ENCODE measurements around the gene CLSTN2. TPM values are rescaled to one million over a fixed set of nuclear protein-coding genes. Genes with fewer than 3 reads are reported as not detected.

CLSTN2 gene
- total and polyA plus RNA-seq, 8 donors = 0.31 to 1.1 (median 0.61) TPM

DNA sequence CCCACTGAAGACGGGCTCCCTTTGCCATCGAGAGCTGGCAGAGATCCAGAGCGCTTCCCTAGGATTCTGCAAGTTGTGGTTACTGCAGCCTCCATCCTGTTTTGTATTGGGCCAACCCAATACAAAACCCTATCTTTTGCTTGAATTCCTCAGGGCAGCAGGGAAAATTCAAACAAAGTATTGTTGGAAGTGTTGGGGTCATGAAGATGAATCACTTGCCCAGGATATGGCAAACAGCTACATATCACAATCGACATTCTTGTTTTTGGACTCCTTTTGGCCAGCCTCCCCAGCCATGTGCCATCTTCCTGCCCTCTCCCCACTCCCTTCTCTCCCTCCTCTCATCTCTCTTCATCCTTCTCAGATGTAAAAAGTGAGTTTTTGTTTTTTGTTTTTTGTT, 642.9 kb downstream of the CLSTN2 start:
- ATAC-seq (no peak), DNase-seq (no peak)
- TF ChIP-seq, protein P1, sequence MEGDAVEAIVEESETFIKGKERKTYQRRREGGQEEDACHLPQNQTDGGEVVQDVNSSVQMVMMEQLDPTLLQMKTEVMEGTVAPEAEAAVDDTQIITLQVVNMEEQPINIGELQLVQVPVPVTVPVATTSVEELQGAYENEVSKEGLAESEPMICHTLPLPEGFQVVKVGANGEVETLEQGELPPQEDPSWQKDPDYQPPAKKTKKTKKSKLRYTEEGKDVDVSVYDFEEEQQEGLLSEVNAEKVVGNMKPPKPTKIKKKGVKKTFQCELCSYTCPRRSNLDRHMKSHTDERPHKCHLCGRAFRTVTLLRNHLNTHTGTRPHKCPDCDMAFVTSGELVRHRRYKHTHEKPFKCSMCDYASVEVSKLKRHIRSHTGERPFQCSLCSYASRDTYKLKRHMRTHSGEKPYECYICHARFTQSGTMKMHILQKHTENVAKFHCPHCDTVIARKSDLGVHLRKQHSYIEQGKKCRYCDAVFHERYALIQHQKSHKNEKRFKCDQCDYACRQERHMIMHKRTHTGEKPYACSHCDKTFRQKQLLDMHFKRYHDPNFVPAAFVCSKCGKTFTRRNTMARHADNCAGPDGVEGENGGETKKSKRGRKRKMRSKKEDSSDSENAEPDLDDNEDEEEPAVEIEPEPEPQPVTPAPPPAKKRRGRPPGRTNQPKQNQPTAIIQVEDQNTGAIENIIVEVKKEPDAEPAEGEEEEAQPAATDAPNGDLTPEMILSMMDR (IDR thresholded peaks at IDR 0.05) = no peak
- intact Hi-C loops (cut with DNase I) = no loop called here
- no peaks in the 10 kb centered on the region for H3K27me3 ChIP-seq
- H3K4me1 ChIP-seq = no peaks in the 10 kb centered on the region
- H3K27ac ChIP-seq = no peak overlapping the region
- no peaks in the 10 kb centered on the region for H3K36me3 ChIP-seq
- no peaks in the 10 kb centered on the region for H3K9me3 ChIP-seq
- H3K4me3 ChIP-seq = no peak overlapping the region

DNA sequence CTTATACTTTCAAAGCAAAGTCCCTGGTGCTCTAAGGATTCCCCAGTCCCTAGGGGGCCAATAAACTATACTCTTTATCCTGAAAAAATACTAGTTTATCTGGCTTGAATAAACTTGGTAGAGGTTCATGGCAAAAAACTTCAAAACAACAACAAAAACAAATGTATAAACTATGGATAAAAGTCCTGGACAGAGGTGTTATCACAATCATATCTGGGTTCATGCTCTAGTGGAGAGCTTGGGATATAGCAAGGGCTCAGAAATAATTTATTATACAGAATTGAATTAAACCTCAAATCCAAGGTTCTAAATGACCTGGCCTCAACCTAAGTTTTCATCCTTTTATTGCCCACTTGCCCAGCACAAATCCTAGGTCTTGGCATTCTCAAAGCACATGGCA, 644.3 kb downstream of the CLSTN2 start:
- no peak overlapping the region for H3K27ac ChIP-seq
- TF ChIP-seq, protein P1 (IDR thresholded peaks at IDR 0.05) = no peak
- intact Hi-C loops (cut with DNase I) = no loop called here
- H3K36me3 ChIP-seq = no peaks in the 10 kb centered on the region
- H3K4me1 ChIP-seq = no peaks in the 10 kb centered on the region
- no peaks in the 10 kb centered on the region for H3K9me3 ChIP-seq
- ATAC-seq = no peak
- no peaks in the 10 kb centered on the region for H3K27me3 ChIP-seq
- no peak for DNase-seq
- H3K4me3 ChIP-seq = no peak overlapping the region

DNA sequence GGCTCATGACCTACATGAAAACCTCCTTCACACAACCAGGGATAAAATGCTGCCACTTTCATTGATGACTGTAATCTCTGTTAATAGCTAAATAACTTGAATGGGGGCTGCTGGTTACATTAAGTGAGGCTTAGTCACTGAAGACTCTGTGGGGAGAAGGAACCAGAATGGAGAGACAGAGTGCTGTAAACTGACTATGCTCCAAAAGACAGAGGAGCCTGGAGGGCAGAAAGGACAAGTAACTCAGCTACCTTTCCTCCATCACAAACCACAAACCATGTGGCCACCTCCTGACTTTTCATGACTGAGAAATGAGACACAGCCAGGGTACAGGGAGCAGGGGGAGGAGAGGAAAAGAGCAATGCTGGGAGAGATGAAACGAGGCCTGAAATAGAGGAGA, 645.8 kb downstream of the CLSTN2 start:
- Histone ChIP-seq H3K4me3 (no peak overlapping the region), H3K27me3 (no peaks in the 10 kb centered on the region), H3K27ac (no peak overlapping the region), H3K4me1 (no peaks in the 10 kb centered on the region), H3K36me3 (no peaks in the 10 kb centered on the region), H3K9me3 (no peaks in the 10 kb centered on the region)
- TF ChIP-seq, protein P1 (IDR thresholded peaks at IDR 0.05) = no peak
- intact Hi-C loops (cut with DNase I) = no loop called here
- ATAC-seq (no peak), DNase-seq (no peak)

DNA sequence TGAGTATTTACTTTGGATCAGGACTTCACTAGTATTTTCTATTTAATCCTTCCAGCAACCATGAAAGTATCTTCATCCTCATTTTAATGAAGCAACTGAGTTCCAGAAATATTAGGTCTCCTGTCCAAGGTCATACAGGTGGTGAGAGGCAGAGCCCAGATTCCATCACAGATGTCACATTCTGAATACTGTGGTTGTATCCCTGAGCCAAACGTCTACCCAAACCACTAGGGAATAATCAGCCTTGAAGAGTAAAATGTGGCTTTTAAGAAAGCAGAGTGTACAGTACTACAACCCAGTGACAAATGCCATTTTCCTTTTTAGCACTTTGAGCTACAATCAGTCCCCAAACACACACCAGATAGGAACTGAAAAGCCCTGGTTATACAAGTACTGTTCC, 649.6 kb downstream of the CLSTN2 start:
- intact Hi-C loops (cut with DNase I) = no loop called here

DNA sequence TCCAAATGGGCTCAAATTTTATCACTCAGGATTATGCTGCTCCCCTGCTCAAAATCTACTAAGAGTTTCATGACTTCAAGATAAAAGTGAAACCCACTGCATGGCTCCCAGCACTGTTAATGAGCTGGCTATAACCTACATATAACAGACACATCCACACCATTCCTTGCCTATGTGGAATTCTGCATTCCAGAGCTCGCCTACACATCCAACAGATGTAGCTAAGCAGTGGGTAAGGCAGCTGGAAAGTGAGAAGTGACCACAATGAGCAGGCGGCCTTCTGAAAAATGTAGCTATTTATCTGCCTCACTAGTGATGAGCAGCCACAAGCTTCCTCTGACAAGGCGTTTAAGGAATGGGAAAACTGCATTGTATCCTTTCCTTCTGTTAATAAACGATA, 650.8 kb downstream of the CLSTN2 start:
- ATAC-seq = no peak
- no peaks in the 10 kb centered on the region for H3K4me1 ChIP-seq
- no peak for DNase-seq
- no peak overlapping the region for H3K4me3 ChIP-seq
- intact Hi-C loops (cut with DNase I) = no loop called here
- H3K27me3 ChIP-seq = no peaks in the 10 kb centered on the region
- TF ChIP-seq, protein P1 (IDR thresholded peaks at IDR 0.05) = no peak
- H3K9me3 ChIP-seq = no peaks in the 10 kb centered on the region
- no peak overlapping the region for H3K27ac ChIP-seq
- H3K36me3 ChIP-seq = no peaks in the 10 kb centered on the region

More for the DNA sequence above, 649.6 kb downstream of the CLSTN2 start:
- no peaks in the 10 kb centered on the region for H3K4me1 ChIP-seq
- H3K36me3 ChIP-seq = no peaks in the 10 kb centered on the region
- H3K4me3 ChIP-seq = no peak overlapping the region
- no peaks in the 10 kb centered on the region for H3K9me3 ChIP-seq
- DNase-seq = no peak
- TF ChIP-seq, protein P1 (IDR thresholded peaks at IDR 0.05) = no peak
- H3K27ac ChIP-seq = no peak overlapping the region
- no peak for ATAC-seq
- H3K27me3 ChIP-seq = no peaks in the 10 kb centered on the region
